Prostate gland (tissue), 2 donors: ENCODE data around the gene NDN. TPM values are rescaled to one million over a fixed set of nuclear protein-coding genes. Genes with fewer than 3 reads are reported as not detected.

Experiments used
- DNase-seq: peaks from one replicate; pipeline ENCODE4 v3.0.0-alpha.2; 2019; ENCODE audit warnings: low spot score
- H3K27ac ChIP-seq, 2 donors: fragments of 200-600 bp; sonication (generic); 2 replicates each; pipeline ENCODE4 v1.5.1; 2017 to 2019
- H3K27me3 ChIP-seq: fragments of 200-600 bp; sonication (generic); replicated peaks from 2 replicates; pipeline ENCODE4 v1.5.1; 2019; ENCODE audit not compliant: insufficient read depth
- H3K36me3 ChIP-seq, 2 donors: fragments of 200-600 bp; sonication (generic); 1 replicate in 1 of 2; 2 replicates in 1 of 2; pipeline versions ENCODE4 v1.5.1 to v1.8.1; 2017 to 2019
- H3K4me1 ChIP-seq: fragments of 200-600 bp; sonication (generic); replicated peaks from 2 replicates; pipeline ENCODE4 v1.5.1; 2019
- H3K4me3 ChIP-seq, 2 donors: fragments of 200-600 bp; sonication (generic); 2 replicates each; pipeline ENCODE4 v1.5.1; 2017 to 2019
- H3K9me3 ChIP-seq: fragments of 200-600 bp; sonication (generic); 2 replicates; pipeline ENCODE4 v1.5.1; 2017
- POLR2A ChIP-seq: fragments of 450-650 bp; IDR thresholded peaks from one replicate; pipeline ENCODE4 v1.6.1; 2016; ENCODE audit warnings: antibody characterized with exemption, mild to moderate bottlenecking
- POLR2AphosphoS5 ChIP-seq: sonication (generic); formaldehyde crosslinking; IDR thresholded peaks from one replicate; pipeline ENCODE4 v1.6.1; 2017; ENCODE audit warnings: antibody characterized with exemption
- WGBS: methylation state at CpG from one replicate; pipeline ENCODE4 v1.1.5; 2018; 5-methylcytosine and 5-hydroxymethylcytosine counted together
- intact Hi-C: fragments of 100-400 bp; cut with DNase I; formaldehyde crosslinking; loops from one replicate; pipeline ENCODE4 v1.14.2; 2022
- total RNA-seq, 2 donors: library from RNA; depleted of rRNA; stranded (reverse); fragments of >200 nt; gene quantifications; one replicate each; pipeline ENCODE4 v1.1.0, GENCODE V29; 2016
- TF ChIP-seq, protein P1 (sequence below), 4 experiments: fragments of 200-600 bp in 2 of 4; fragments of 450-650 bp in 2 of 4; sonication (generic) in 2 of 4; IDR thresholded peaks; 1 replicate in 3 of 4; 2 replicates in 1 of 4; pipeline ENCODE4 v1.5.1; 2016 to 2019; ENCODE audit warnings: antibody characterized with exemption in 4 of 4, mild to moderate bottlenecking in 2 of 4, moderate library complexity in 2 of 4

NDN gene
- total RNA-seq, 2 donors from 2014 or later = 46.9 to 121 TPM

DNA sequence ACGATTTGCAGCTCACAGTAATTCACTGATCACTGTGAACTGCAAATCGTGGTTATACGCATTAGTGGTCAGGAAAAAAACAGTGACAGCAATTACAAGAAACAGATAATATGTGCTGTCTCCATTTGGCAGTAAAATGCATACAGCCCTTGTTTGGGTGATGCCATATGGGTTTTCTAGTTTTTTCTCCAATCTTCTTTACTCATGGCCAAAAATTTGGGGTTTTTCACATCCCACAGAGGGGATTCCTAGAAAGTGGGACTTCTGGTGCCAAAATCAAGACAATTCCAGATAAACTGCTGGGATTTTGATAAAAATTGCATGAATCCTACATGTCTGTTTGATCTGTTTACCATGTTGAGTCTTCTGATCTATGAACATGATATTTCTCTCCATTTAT is 15.6 kb downstream of the NDN start:
- Histone ChIP-seq H3K27ac (no peak overlapping the region), H3K9me3 (no peaks in the 10 kb centered on the region), H3K36me3 (no peaks in the 10 kb centered on the region), H3K4me1 (no peaks in the 10 kb centered on the region), H3K27me3 (no peaks in the 10 kb centered on the region), H3K4me3 (no peak overlapping the region)
- WGBS = 55% methylated on average over 3 of the region's 3 CpGs
- TF ChIP-seq, protein P1, sequence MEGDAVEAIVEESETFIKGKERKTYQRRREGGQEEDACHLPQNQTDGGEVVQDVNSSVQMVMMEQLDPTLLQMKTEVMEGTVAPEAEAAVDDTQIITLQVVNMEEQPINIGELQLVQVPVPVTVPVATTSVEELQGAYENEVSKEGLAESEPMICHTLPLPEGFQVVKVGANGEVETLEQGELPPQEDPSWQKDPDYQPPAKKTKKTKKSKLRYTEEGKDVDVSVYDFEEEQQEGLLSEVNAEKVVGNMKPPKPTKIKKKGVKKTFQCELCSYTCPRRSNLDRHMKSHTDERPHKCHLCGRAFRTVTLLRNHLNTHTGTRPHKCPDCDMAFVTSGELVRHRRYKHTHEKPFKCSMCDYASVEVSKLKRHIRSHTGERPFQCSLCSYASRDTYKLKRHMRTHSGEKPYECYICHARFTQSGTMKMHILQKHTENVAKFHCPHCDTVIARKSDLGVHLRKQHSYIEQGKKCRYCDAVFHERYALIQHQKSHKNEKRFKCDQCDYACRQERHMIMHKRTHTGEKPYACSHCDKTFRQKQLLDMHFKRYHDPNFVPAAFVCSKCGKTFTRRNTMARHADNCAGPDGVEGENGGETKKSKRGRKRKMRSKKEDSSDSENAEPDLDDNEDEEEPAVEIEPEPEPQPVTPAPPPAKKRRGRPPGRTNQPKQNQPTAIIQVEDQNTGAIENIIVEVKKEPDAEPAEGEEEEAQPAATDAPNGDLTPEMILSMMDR (IDR thresholded peaks at IDR 0.05) = no peak
- TF ChIP-seq POLR2A = no peak
- no peak for TF ChIP-seq POLR2AphosphoS5
- no peak for DNase-seq
- intact Hi-C loops = no loop called here

GRCh38 chr15:23670970-23671369 is 16.1 kb downstream of the NDN start:
- no peaks in the 10 kb centered on the region for H3K36me3 ChIP-seq
- no peak overlapping the region for H3K4me3 ChIP-seq
- no peaks in the 10 kb centered on the region for H3K27me3 ChIP-seq
- H3K4me1 ChIP-seq = no peaks in the 10 kb centered on the region
- DNase-seq = no peak
- H3K9me3 ChIP-seq = no peaks in the 10 kb centered on the region
- intact Hi-C loops = no loop called here
- no peak overlapping the region for H3K27ac ChIP-seq
- TF ChIP-seq POLR2A (no peak), POLR2AphosphoS5 (no peak)
- TF ChIP-seq, protein P1 (IDR thresholded peaks at IDR 0.05) = no peak
- 70% methylated on average over 1 of the region's 1 CpG for WGBS

GRCh38 chr15:23663232-23663631 is 23.9 kb downstream of the NDN start:
- no peaks in the 10 kb centered on the region for H3K36me3 ChIP-seq
- no peak overlapping the region for H3K27ac ChIP-seq
- TF ChIP-seq POLR2A (no peak), POLR2AphosphoS5 (no peak)
- TF ChIP-seq, protein P1 (IDR thresholded peaks at IDR 0.05) = no peak
- no peaks in the 10 kb centered on the region for H3K4me1 ChIP-seq
- H3K27me3 ChIP-seq = no peaks in the 10 kb centered on the region
- no peak overlapping the region for H3K4me3 ChIP-seq
- WGBS = 65% methylated on average over 2 of the region's 2 CpGs
- H3K9me3 ChIP-seq = no peaks in the 10 kb centered on the region
- intact Hi-C loops = no loop called here
- no peak for DNase-seq

DNA sequence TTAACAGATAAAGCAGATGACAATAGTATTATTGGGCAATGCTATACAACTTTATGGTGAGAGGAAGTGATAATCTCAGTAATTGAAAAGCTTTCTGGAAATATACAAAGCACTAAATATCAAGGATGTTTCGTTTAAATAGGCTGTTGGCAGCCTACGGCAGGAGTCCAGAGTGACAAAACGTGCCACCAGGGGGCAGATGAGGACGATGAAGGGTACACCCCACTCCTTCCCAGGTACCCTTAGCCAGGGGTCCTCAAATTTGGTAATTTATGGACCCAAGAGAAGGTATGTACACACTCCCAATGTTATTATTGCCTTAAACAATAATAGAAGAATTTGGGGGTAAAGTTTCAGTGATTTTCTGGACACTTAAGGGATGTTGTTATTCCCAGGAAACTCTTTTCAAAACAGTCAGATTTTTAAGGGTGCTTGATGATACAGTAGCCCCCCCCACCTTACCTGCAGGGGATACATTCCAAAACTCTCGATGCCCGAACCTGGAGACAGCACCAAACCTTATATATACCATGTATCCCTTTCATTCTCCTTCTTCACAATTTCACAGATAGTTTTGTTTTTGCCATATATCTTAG is 38.1 kb downstream of the NDN start:
- no peaks in the 10 kb centered on the region for H3K9me3 ChIP-seq
- H3K27me3 ChIP-seq = no peaks in the 10 kb centered on the region
- no peak overlapping the region for H3K27ac ChIP-seq
- WGBS = 28% methylated on average over 6 of the region's 6 CpGs
- peak; percentile 23 for DNase-seq
- TF ChIP-seq POLR2A = no peak
- TF ChIP-seq, protein P1 (IDR thresholded peaks at IDR 0.05) = peak in 3 of 4 experiments; percentile 32 to 48 (median 41)
- TF ChIP-seq POLR2AphosphoS5 = no peak
- H3K4me3 ChIP-seq = no peak overlapping the region
- no peaks in the 10 kb centered on the region for H3K4me1 ChIP-seq
- intact Hi-C loops = loop anchor here (10.0 kb wide), 1 partner anchor 226 kb away; no protein-coding TSS in a partner anchor
- H3K36me3 ChIP-seq = no peaks in the 10 kb centered on the region
